NCI-H226 (cell line): ENCODE data around the gene SOHLH2.

ENCODE experiments used
- DNase-seq: peaks from one replicate; pipeline ENCODE4 v3.0.0-alpha.2; 2015

The SOHLH2 gene

GRCh38 chr13:36214163-36214921 is at the start of gene SOHLH2:
Gene SOHLH2, minus strand, starts transcription at chr13:36214556. Its CDS starts 30 bp downstream, at chr13:36214526.
- DNase-seq = no peak

- no peak for DNase-seq
These were observed 47.6 kb upstream of the SOHLH2 start for GRCh38 chr13:36261976-36262375.

- no peak for DNase-seq
These were observed 46.7 kb upstream of the SOHLH2 start for GRCh38 chr13:36261011-36261410.

- DNase-seq = no peak
These were observed 45.2 kb upstream of the SOHLH2 start for GRCh38 chr13:36259361-36260137.

- DNase-seq = no peak
These were observed 44.5 kb upstream of the SOHLH2 start for GRCh38 chr13:36258831-36259230.

- DNase-seq = peak; percentile 4
These were observed 37.2 kb upstream of the SOHLH2 start for GRCh38 chr13:36251526-36251925.

- no peak for DNase-seq
These were observed 36.7 kb upstream of the SOHLH2 start for GRCh38 chr13:36251017-36251416.

GRCh38 chr13:36248700-36249099 is 34.3 kb upstream of the SOHLH2 start:
- no peak for DNase-seq

GRCh38 chr13:36244990-36245389 is 30.6 kb upstream of the SOHLH2 start:
- DNase-seq = no peak

GRCh38 chr13:36244073-36244472 is 29.7 kb upstream of the SOHLH2 start:
- DNase-seq = no peak

GRCh38 chr13:36242761-36243160 is 28.4 kb upstream of the SOHLH2 start:
- DNase-seq = no peak

GRCh38 chr13:36231236-36231635 is 16.9 kb upstream of the SOHLH2 start:
- DNase-seq = no peak

- DNase-seq = no peak
These were observed 10.4 kb upstream of the SOHLH2 start for GRCh38 chr13:36224730-36225129.

GRCh38 chr13:36219883-36220282 is 5.5 kb upstream of the SOHLH2 start:
- DNase-seq = no peak

GRCh38 chr13:36217456-36217855 is 3.1 kb upstream of the SOHLH2 start:
- DNase-seq = no peak

- no peak for DNase-seq
These were observed 1.6 kb downstream of the SOHLH2 start for GRCh38 chr13:36212789-36213188.

- DNase-seq = no peak
These were observed 2.8 kb downstream of the SOHLH2 start for GRCh38 chr13:36211567-36211966.

GRCh38 chr13:36210738-36211137 is 3.6 kb downstream of the SOHLH2 start:
- no peak for DNase-seq

GRCh38 chr13:36207672-36208071 is 6.7 kb downstream of the SOHLH2 start:
- no peak for DNase-seq

- peak; percentile 37 for DNase-seq
These were observed 21.1 kb downstream of the SOHLH2 start for GRCh38 chr13:36193151-36193855.

- no peak for DNase-seq
These were observed 22.2 kb downstream of the SOHLH2 start for GRCh38 chr13:36192166-36192565.

GRCh38 chr13:36190771-36191170 is 23.6 kb downstream of the SOHLH2 start:
- DNase-seq = no peak

GRCh38 chr13:36188441-36188840 is 25.9 kb downstream of the SOHLH2 start:
- no peak for DNase-seq

- DNase-seq = no peak
These were observed 30.5 kb downstream of the SOHLH2 start for GRCh38 chr13:36183901-36184300.
